GM12878 (cell line): ENCODE measurements around the gene ELF2. TPM values are rescaled to one million over a fixed set of nuclear protein-coding genes. Genes with fewer than 3 reads are reported as not detected.
"Not testable (repeated sequence)": the region's sequence is repeated elsewhere in the genome, so short reads cannot be mapped to it uniquely, and the experiment has no call there.

Experiments
- ATAC-seq: fragments of 200-7000 bp; cut with Tn5 transposase; 3 replicates; pipeline ENCODE4 v1.9.1; 2020; ENCODE audit warnings: mild to moderate bottlenecking, moderate library complexity
- BruUV-seq: library from RNA; stranded (reverse); fragments of 400-500 nt; replicated peaks from 2 replicates; lab custom pipeline; 2021; lab: Mats Ljungman, UMichigan
- CTCF ChIA-PET: fragments of 300-600 bp; sonication (Branson Sonifier 250); formaldehyde crosslinking; extraction: SDS; loops from one replicate; lab custom pipeline; 2021; ENCODE audit warnings: inconsistent platforms; lab: Yijun Ruan, JAX
- POLR2A ChIA-PET: fragments of 350-600 bp; formaldehyde crosslinking; extraction: SDS; loops from one replicate; lab custom pipeline; 2021; ENCODE audit warnings: inconsistent platforms; lab: Charles Lee
- RAD21 ChIA-PET: fragments of 300-600 bp; sonication (Branson Sonifier 250); formaldehyde crosslinking; loops from one replicate; lab custom pipeline; 2023; ENCODE audit warnings: antibody characterized with exemption; ENCODE audit not compliant: unreplicated experiment; lab: Charles Lee
- SMC1A ChIA-PET: fragments of 300-600 bp; sonication (Branson Sonifier 250); formaldehyde crosslinking; loops from one replicate; lab custom pipeline; 2023; ENCODE audit not compliant: unreplicated experiment, uncharacterized antibody; lab: Charles Lee
- DNase-seq: peaks from one replicate; pipeline ENCODE4 v3.0.0-alpha.2; 2011; ENCODE audit warnings: low read depth, low spot score
- FAIRE-seq: peaks from 3 replicates; lab custom pipeline; 2011; peaks lifted over from hg19 to GRCh38; lab: Jason Lieb, UNC
- H2AFZ ChIP-seq: 2 replicates; pipeline ENCODE4 v1.6.0; 2011; ENCODE audit warnings: low read depth, low read length, control low read depth; ENCODE audit not compliant: control insufficient read depth
- H3K27ac ChIP-seq: 2 replicates; pipeline ENCODE4 v1.5.1; 2011; ENCODE audit warnings: control low read depth; ENCODE audit not compliant: control insufficient read depth, insufficient read depth
- H3K27me3 ChIP-seq, 2 experiments: replicated peaks in 1 of 2; 2 replicates each; pipeline versions ENCODE4 v1.6.0 to v1.6.1; 2011; ENCODE audit warnings: low read length in 1 of 2; ENCODE audit not compliant: control insufficient read depth in 2 of 2, insufficient read depth in 2 of 2
- H3K36me3 ChIP-seq, 2 experiments: 2 replicates each; pipeline ENCODE4 v1.5.1; 2011; ENCODE audit warnings: low read length in 1 of 2; ENCODE audit not compliant: control insufficient read depth in 2 of 2, insufficient read depth in 2 of 2
- H3K4me1 ChIP-seq: 2 replicates; pipeline ENCODE4 v1.6.1; 2011; ENCODE audit warnings: mild to moderate bottlenecking, low read length, moderate library complexity, mixed read lengths; ENCODE audit not compliant: control insufficient read depth, insufficient read depth
- H3K4me2 ChIP-seq: 2 replicates; pipeline ENCODE4 v1.6.0; 2011; ENCODE audit warnings: control low read depth; ENCODE audit not compliant: control insufficient read depth, insufficient read depth
- H3K4me3 ChIP-seq: fragments of 200-600 bp; sonication (generic); 2 replicates; pipeline ENCODE4 v1.5.1; 2016
- H3K79me2 ChIP-seq: 2 replicates; pipeline ENCODE4 v1.6.0; 2011; ENCODE audit warnings: low read length; ENCODE audit not compliant: control insufficient read depth, insufficient read depth
- H3K9ac ChIP-seq: 2 replicates; pipeline ENCODE4 v1.8.0; 2011; ENCODE audit warnings: low read length, control low read depth, mixed read lengths; ENCODE audit not compliant: control insufficient read depth, insufficient read depth
- H3K9me3 ChIP-seq: replicated peaks from 3 replicates; pipeline ENCODE4 v1.5.1; 2011; ENCODE audit warnings: mild to moderate bottlenecking, low read length; ENCODE audit not compliant: control insufficient read depth, insufficient read depth
- H4K20me1 ChIP-seq: 2 replicates; pipeline ENCODE4 v1.6.0; 2011; ENCODE audit not compliant: control insufficient read depth, insufficient read depth
- IRF4 ChIP-seq: IDR thresholded peaks from 2 replicates; pipeline ENCODE4 v1.6.1; 2011; ENCODE audit warnings: low read depth, low read length
- NKRF ChIP-seq: fragments of 450-650 bp; conservative IDR thresholded peaks from 2 replicates; pipeline ENCODE4 v1.6.1; 2017; ENCODE audit warnings: mild to moderate bottlenecking, moderate library complexity
- WGBS: methylation state at CpG from one replicate; pipeline ENCODE4 v1.1.6; 2016; ENCODE audit warnings: low lambda C conversion rate; ENCODE audit not compliant: insufficient replicate concordance, insufficient coverage; ENCODE audit errors: missing lambda C conversion rate; 5-methylcytosine and 5-hydroxymethylcytosine counted together
- in situ Hi-C: fragments of 300-500 bp; cut with MboI; formaldehyde crosslinking; loops from 9 replicates; pipeline ENCODE4 v1.14.3; 2018; ENCODE audit warnings: mixed read lengths
- intact Hi-C: fragments of 100-400 bp; cut with micrococcal nuclease; formaldehyde crosslinking; loops from one replicate; pipeline ENCODE4 v1.14.2; 2022; ENCODE audit not compliant: unreplicated experiment
- polyA plus RNA-seq, 11 experiments: library from polyadenylated mRNA; depleted of rRNA in 4 of 11; unstranded in 6 of 11; stranded (reverse) in 5 of 11; fragments of >200 nt; fragmentation: Nextera tagmentation in 4 of 11; fragmentation: Illumina TruSeq in 1 of 11; extraction: Ambion mirVana in 4 of 11; extraction: Trizol in 1 of 11; gene quantifications; 1 replicate in 1 of 11; 2 replicates in 10 of 11; pipeline versions ENCODE4 v1.2.1 to v1.2.3, GENCODE V29; 2011 to 2016; ENCODE audit warnings: inconsistent platforms in 2 of 11, missing spikeins in 2 of 11, low read depth in 1 of 11
- total RNA-seq, 4 experiments: library from RNA; depleted of rRNA in 3 of 4; stranded (reverse); fragments of >200 nt in 3 of 4; fragmentation: Illumina TruSeq in 1 of 4; extraction: Trizol in 1 of 4; gene quantifications; 2 replicates each; pipeline versions ENCODE4 v1.2.1 to v1.2.3, GENCODE V29; 2013 to 2021

Gene ELF2
- total and polyA plus RNA-seq, 10 of the 15 experiments (the other 5 are each of a cell fraction or from before 2014, with no cell fraction given) = 10.5 to 30.1 (median 20.5) TPM

DNA sequence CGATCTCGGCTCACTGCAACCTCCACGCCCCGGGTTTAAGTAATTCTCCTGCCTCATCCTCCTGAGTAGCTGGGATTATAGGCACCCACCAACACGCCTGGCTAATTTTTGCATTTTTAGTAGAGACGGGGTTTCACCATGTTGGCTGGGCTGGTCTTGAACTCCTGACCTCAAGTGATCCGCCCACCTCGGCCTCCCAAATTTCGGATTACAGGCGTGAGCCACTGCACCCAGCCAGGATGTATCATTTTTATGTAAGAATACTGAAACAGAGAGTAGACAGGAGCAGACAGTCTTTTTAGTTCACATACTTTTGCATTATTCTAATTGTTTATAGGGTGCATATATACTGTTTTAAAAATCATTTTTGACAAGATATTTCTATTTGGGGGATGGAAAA lies 36.6 kb upstream of the ELF2 start:
- peaks cover 10% of the 10 kb centered on the region for H3K4me1 ChIP-seq
- DNase-seq, H3K36me3 ChIP-seq, H3K79me2 ChIP-seq, H4K20me1 ChIP-seq, H3K4me2 ChIP-seq, BruUV-seq, FAIRE-seq, H3K27ac ChIP-seq, in situ Hi-C loops, H3K9me3 ChIP-seq, H2AFZ ChIP-seq, H3K4me3 ChIP-seq, H3K9ac ChIP-seq, intact Hi-C loops, H3K27me3 ChIP-seq: not testable (repeated sequence)
- WGBS = 80% methylated on average over 10 of the region's 10 CpGs
- ChIA-PET CTCF (interaction anchor here (1.0 to 2.4 kb wide), 4 partner anchors 13 to 116 kb away, joined by 3 to 33 read pairs (median 9); no protein-coding TSS in a partner anchor), POLR2A (interaction anchor here (0.7 to 1.7 kb wide), 4 partner anchors 10 to 161 kb away, joined by 3 to 6 read pairs (median 4); partner anchors contain the start of gene ELF2), RAD21 (interaction anchor here (0.7 to 2.1 kb wide), 4 partner anchors 14 to 183 kb away, joined by 3 to 10 read pairs (median 8); no protein-coding TSS in a partner anchor), SMC1A (interaction anchor here (0.6 to 4.0 kb wide), 6 partner anchors 12 to 116 kb away, joined by 3 to 38 read pairs (median 5); no protein-coding TSS in a partner anchor)
- peak; percentile 15; the same call in 2 of the 3 replicates for ATAC-seq

DNA sequence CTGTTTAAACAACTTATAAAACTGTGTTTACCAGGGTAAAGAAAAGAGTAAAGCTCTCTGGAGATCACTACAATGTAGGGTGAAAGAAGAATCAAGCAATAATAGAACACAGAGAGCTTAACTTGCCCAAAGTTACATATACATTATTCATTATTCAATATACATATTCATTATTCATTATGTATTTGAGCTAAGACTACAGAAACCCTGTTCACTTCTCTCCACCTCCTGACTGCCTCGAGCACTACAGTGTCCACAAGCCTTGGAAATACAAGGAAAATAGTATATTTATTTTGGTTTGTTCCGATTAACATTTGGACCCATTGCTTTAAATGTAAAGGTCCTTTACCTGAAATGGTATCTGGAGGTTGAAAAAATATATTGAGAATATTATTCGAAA lies 35.9 kb upstream of the ELF2 start:
- TF ChIP-seq IRF4 = no peak
- TF ChIP-seq NKRF = no peak
- H3K27me3 ChIP-seq = no peaks in the 10 kb centered on the region
- RAD21 ChIA-PET = no interaction called here
- peak; percentile 13 for FAIRE-seq
- SMC1A ChIA-PET = interaction anchor here (1.0 to 4.0 kb wide), 3 partner anchors 13 to 182 kb away, joined by 3 to 38 read pairs (median 4); no protein-coding TSS in a partner anchor
- H3K9ac ChIP-seq = no peak overlapping the region
- H3K9me3 ChIP-seq = no peaks in the 10 kb centered on the region; the same call in 1 of the 3 replicates
- WGBS = 79% methylated on average over 3 of the region's 3 CpGs
- in situ Hi-C loops (no loop called here), intact Hi-C loops (no loop called here)
- no peak overlapping the region for H3K27ac ChIP-seq
- no peak overlapping the region for H3K4me2 ChIP-seq
- no peak overlapping the region for H2AFZ ChIP-seq
- no TSS peak for BruUV-seq
- peaks cover 10% of the 10 kb centered on the region for H3K4me1 ChIP-seq
- H3K79me2 ChIP-seq = no peaks in the 10 kb centered on the region
- no peaks in the 10 kb centered on the region for H3K36me3 ChIP-seq
- H4K20me1 ChIP-seq = no peaks in the 10 kb centered on the region
- CTCF ChIA-PET = no interaction called here
- no peak for DNase-seq
- POLR2A ChIA-PET = no interaction called here
- no peak overlapping the region for H3K4me3 ChIP-seq
- no peak for ATAC-seq
